Cortex of kidney (tissue), 1 donor: Measurements from ENCODE around the gene SMU1.

Source experiments
- DNase-seq: peaks from one replicate; lab custom pipeline; 2025; lab: John Stamatoyannopoulos, UW

Gene SMU1

GRCh38 chr9:33076046-33077004, at the start of gene SMU1:
TSS of gene SMU1 (minus strand) at chr9:33076674. CDS start at chr9:33076608, 66 bp downstream.
- no peak for DNase-seq

GRCh38 chr9:33125461-33125860, 49.0 kb upstream of the SMU1 start:
- no peak for DNase-seq

- no peak for DNase-seq
Observed at GRCh38 chr9:33124751-33125381, 48.4 kb upstream of the SMU1 start.

GRCh38 chr9:33124046-33124445, 47.6 kb upstream of the SMU1 start:
- no peak for DNase-seq

- no peak for DNase-seq
Observed at GRCh38 chr9:33123407-33124031, 47.0 kb upstream of the SMU1 start.

- DNase-seq: no peak
Observed at GRCh38 chr9:33120620-33121019, 44.1 kb upstream of the SMU1 start.

- no peak for DNase-seq
Observed at GRCh38 chr9:33117796-33118195, 41.3 kb upstream of the SMU1 start.

GRCh38 chr9:33117306-33117705, 40.8 kb upstream of the SMU1 start:
- no peak for DNase-seq

GRCh38 chr9:33116860-33117259, 40.4 kb upstream of the SMU1 start:
- no peak for DNase-seq

GRCh38 chr9:33114746-33115145, 38.3 kb upstream of the SMU1 start:
- no peak for DNase-seq

- no peak for DNase-seq
Observed at GRCh38 chr9:33113799-33114547, 37.5 kb upstream of the SMU1 start.

GRCh38 chr9:33112094-33112493, 35.6 kb upstream of the SMU1 start:
- no peak for DNase-seq

- no peak for DNase-seq
Observed at GRCh38 chr9:33111631-33112030, 35.2 kb upstream of the SMU1 start.

GRCh38 chr9:33110686-33111085, 34.2 kb upstream of the SMU1 start:
- DNase-seq: no peak

- DNase-seq: no peak
Observed at GRCh38 chr9:33109850-33110595, 33.5 kb upstream of the SMU1 start.

GRCh38 chr9:33109097-33109496, 32.6 kb upstream of the SMU1 start:
- DNase-seq: no peak

- DNase-seq: no peak
Observed at GRCh38 chr9:33108472-33108871, 32.0 kb upstream of the SMU1 start.

- no peak for DNase-seq
Observed at GRCh38 chr9:33107762-33108161, 31.3 kb upstream of the SMU1 start.

- DNase-seq: no peak
Observed at GRCh38 chr9:33106827-33107621, 30.6 kb upstream of the SMU1 start.

- no peak for DNase-seq
Observed at GRCh38 chr9:33106372-33106771, 29.9 kb upstream of the SMU1 start.

GRCh38 chr9:33105959-33106358, 29.5 kb upstream of the SMU1 start:
- DNase-seq: no peak
